GM08714 (cell line): ENCODE data around the gene GAS7.

Source experiments
- H3K4me3 ChIP-seq: fragments of 200-500 bp; sonication (Bioruptor generic); 2 replicates; pipeline ENCODE4 v1.5.1; 2014; ENCODE audit warnings: mild to moderate bottlenecking, low read length, inconsistent platforms
- ZNF274 ChIP-seq: IDR thresholded peaks from 2 replicates; pipeline ENCODE4 v1.6.1; 2012; ENCODE audit warnings: mild to moderate bottlenecking, low read depth, low read length

Gene GAS7

GRCh38 chr17:10046786-10047785, 151.3 kb downstream of the GAS7 start:
- H3K4me3 ChIP-seq: peak overlapping the region; percentile 1; the same call in 1 of the 2 replicates
- TF ChIP-seq ZNF274: no peak

- no peak overlapping the region for H3K4me3 ChIP-seq
- no peak for TF ChIP-seq ZNF274
Observed at GRCh38 chr17:10045871-10046658, 152.3 kb downstream of the GAS7 start.

- TF ChIP-seq ZNF274: no peak
- H3K4me3 ChIP-seq: no peak overlapping the region
Observed at GRCh38 chr17:10042589-10043244, 155.7 kb downstream of the GAS7 start.

GRCh38 chr17:10041916-10042588, 156.4 kb downstream of the GAS7 start:
- no peak overlapping the region; the same call in 1 of the 2 replicates for H3K4me3 ChIP-seq
- TF ChIP-seq ZNF274: no peak

GRCh38 chr17:10041287-10041612, 157.2 kb downstream of the GAS7 start:
- peak overlapping the region; percentile 34; the same call in 1 of the 2 replicates for H3K4me3 ChIP-seq
- no peak for TF ChIP-seq ZNF274

GRCh38 chr17:10036511-10037061, 161.8 kb downstream of the GAS7 start:
- no peak for TF ChIP-seq ZNF274

GRCh38 chr17:10035885-10036284, 162.5 kb downstream of the GAS7 start:
- no peak for TF ChIP-seq ZNF274
- no peak overlapping the region for H3K4me3 ChIP-seq

More at GRCh38 chr17:10036511-10037061, 161.8 kb downstream of the GAS7 start:
- no peak overlapping the region for H3K4me3 ChIP-seq

GRCh38 chr17:10034719-10035475, 163.5 kb downstream of the GAS7 start:
- no peak for TF ChIP-seq ZNF274
- H3K4me3 ChIP-seq: no peak overlapping the region

GRCh38 chr17:10033959-10034358, 164.4 kb downstream of the GAS7 start:
- no peak for TF ChIP-seq ZNF274
- peak overlapping the region; percentile 7; the same call in 1 of the 2 replicates for H3K4me3 ChIP-seq

GRCh38 chr17:10033449-10033848, 165.0 kb downstream of the GAS7 start:
- H3K4me3 ChIP-seq: peak overlapping the region; percentile 7; the same call in 1 of the 2 replicates
- no peak for TF ChIP-seq ZNF274

GRCh38 chr17:10032118-10032852, 166.1 kb downstream of the GAS7 start:
- TF ChIP-seq ZNF274: no peak

GRCh38 chr17:10031606-10032005, 166.8 kb downstream of the GAS7 start:
- no peak for TF ChIP-seq ZNF274
- H3K4me3 ChIP-seq: no peak overlapping the region

More at GRCh38 chr17:10032118-10032852, 166.1 kb downstream of the GAS7 start:
- no peak overlapping the region for H3K4me3 ChIP-seq
